HUDEP-2 (cell line): ENCODE results near the gene HSDL1.
"Not testable (repeated sequence)": the region's sequence is repeated elsewhere in the genome, so short reads cannot be mapped to it uniquely, and the experiment has no call there.

Experiments
- DNase-seq, 76 experiments: peaks; one replicate each; lab custom pipeline; 2025; ENCODE audit not compliant: unreplicated experiment in 76 of 76; lab: John Stamatoyannopoulos, UW

HSDL1 gene

GRCh38 chr16:84139628-84140258 lies 5.2 kb downstream of the HSDL1 start:
- no peak for DNase-seq

- DNase-seq, result no peak
Observed at GRCh38 chr16:84138824-84139627, 6.0 kb downstream of the HSDL1 start.

- DNase-seq, result no peak
Observed at GRCh38 chr16:84138500-84138823, 6.5 kb downstream of the HSDL1 start.

- DNase-seq, result no peak
Observed at GRCh38 chr16:84137769-84138357, 7.1 kb downstream of the HSDL1 start.

GRCh38 chr16:84137287-84137686 lies 7.7 kb downstream of the HSDL1 start:
- DNase-seq, result no peak

- DNase-seq, result no peak
Observed at GRCh38 chr16:84136331-84137125, 8.4 kb downstream of the HSDL1 start.

- DNase-seq, result no peak
Observed at GRCh38 chr16:84132527-84133285, 12.3 kb downstream of the HSDL1 start.

- DNase-seq, result no peak
Observed at GRCh38 chr16:84131117-84131516, 13.9 kb downstream of the HSDL1 start.

- no peak for DNase-seq
Observed at GRCh38 chr16:84124257-84125073, 20.5 kb downstream of the HSDL1 start.

- DNase-seq, result no peak
Observed at GRCh38 chr16:84121007-84121406, 24.0 kb downstream of the HSDL1 start.

GRCh38 chr16:84120023-84120422 lies 25.0 kb downstream of the HSDL1 start:
- no peak for DNase-seq

GRCh38 chr16:84119368-84119767 lies 25.6 kb downstream of the HSDL1 start:
- DNase-seq, result no peak

- DNase-seq, result not testable (repeated sequence)
Observed at GRCh38 chr16:84118315-84118714, 26.7 kb downstream of the HSDL1 start.

- peak in 10 of 76 experiments; percentile 9 to 47 (median 30) for DNase-seq
Observed at GRCh38 chr16:84117494-84117843, 27.5 kb downstream of the HSDL1 start.

GRCh38 chr16:84116720-84117493 lies 28.1 kb downstream of the HSDL1 start, which contains the start of gene MBTPS1:
Gene MBTPS1 (minus strand): TSS chr16:84116942. CDS start chr16:84101783, 15,159 bp downstream.
- DNase-seq, result peak in 75 of 76 experiments; percentile 24 to 98 (median 94)

- peak in 67 of 76 experiments; percentile 4 to 73 (median 51) for DNase-seq
Observed at GRCh38 chr16:84115919-84116719, 28.9 kb downstream of the HSDL1 start.

GRCh38 chr16:84111949-84112348 lies 33.0 kb downstream of the HSDL1 start:
- DNase-seq, result peak in 1 of 76 experiments; percentile 2

- DNase-seq, result no peak
Observed at GRCh38 chr16:84111525-84111924, 33.5 kb downstream of the HSDL1 start.
